Upper lobe of right lung (tissue), 1 donor: ENCODE results near the gene LMO7. TPM values are rescaled to one million over a fixed set of nuclear protein-coding genes. Genes with fewer than 3 reads are reported as not detected.

Experiments
- ATAC-seq: fragments of 200-7000 bp; cut with Tn5 transposase; one replicate; pipeline ENCODE4 v1.9.1; 2020; ENCODE audit warnings: mild to moderate bottlenecking, moderate library complexity
- DNase-seq: peaks from one replicate; pipeline ENCODE4 v3.0.0-alpha.2; 2020
- H3K27ac ChIP-seq: fragments of 200-600 bp; one replicate; pipeline ENCODE4 v1.8.0; 2022
- H3K27me3 ChIP-seq: fragments of 200-600 bp; one replicate; pipeline ENCODE4 v1.8.0; 2022; ENCODE audit warnings: mild to moderate bottlenecking
- H3K36me3 ChIP-seq: fragments of 200-600 bp; one replicate; pipeline ENCODE4 v1.8.0; 2022
- H3K4me1 ChIP-seq: fragments of 200-600 bp; one replicate; pipeline ENCODE4 v1.8.0; 2022
- H3K4me3 ChIP-seq: fragments of 200-600 bp; one replicate; pipeline ENCODE4 v1.8.0; 2022; ENCODE audit warnings: mild to moderate bottlenecking
- H3K9me3 ChIP-seq: fragments of 200-600 bp; one replicate; pipeline ENCODE4 v1.8.0; 2022
- intact Hi-C: fragments of 100-400 bp; cut with DNase I; formaldehyde crosslinking; loops from one replicate; pipeline ENCODE4 v1.11.0; 2022
- total RNA-seq: library from RNA; stranded (reverse); fragmentation: NEBNext Ultra II Directional; extraction: Animal tissue kit (Norgen Biotek cat#: 25700); gene quantifications from one replicate; pipeline ENCODE4 v1.2.1, GENCODE V29; 2021
- TF ChIP-seq, protein P1 (sequence below): fragments of 200-600 bp; IDR thresholded peaks from one replicate; pipeline ENCODE4 v1.8.0; 2022; ENCODE audit warnings: antibody characterized with exemption
- donor health status: DM: no; HTN: yes; CAD: no; lungs with severe emphysema.

Gene LMO7
- total RNA-seq, 1 donor from 2014 or later = 549 TPM

DNA sequence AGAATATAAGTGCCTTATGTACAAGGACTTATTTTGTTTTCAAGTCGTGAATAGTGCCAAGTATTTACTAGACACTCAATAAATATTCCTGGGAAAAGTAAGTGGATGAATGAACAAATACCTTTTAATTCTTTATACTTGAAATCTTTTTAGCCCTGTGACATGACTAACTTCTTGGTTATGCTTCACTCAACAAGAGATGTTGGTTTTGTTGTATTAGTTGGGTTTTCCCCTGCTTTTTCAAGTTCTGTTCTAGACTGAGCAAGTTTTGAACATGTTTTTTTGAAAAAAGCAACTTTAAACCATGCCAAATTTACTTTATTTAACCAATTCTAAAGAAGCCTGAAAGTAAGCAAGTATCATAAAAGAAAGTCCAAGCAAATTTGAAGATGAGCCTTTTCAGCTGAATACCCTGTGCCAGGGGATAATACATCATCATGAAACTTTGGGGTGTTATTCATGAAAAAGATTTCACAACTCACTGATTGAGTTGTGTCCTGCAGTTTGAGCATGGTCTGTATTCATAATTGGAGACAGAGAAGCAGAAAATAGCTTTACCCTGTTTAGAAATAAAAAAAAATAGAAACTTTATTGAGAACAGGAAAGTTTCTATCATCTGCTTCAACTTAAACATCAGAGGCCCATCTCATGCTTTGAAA, 11.1 kb downstream of the LMO7 start:
- H3K36me3 ChIP-seq = no peaks in the 10 kb centered on the region
- TF ChIP-seq, protein P1, sequence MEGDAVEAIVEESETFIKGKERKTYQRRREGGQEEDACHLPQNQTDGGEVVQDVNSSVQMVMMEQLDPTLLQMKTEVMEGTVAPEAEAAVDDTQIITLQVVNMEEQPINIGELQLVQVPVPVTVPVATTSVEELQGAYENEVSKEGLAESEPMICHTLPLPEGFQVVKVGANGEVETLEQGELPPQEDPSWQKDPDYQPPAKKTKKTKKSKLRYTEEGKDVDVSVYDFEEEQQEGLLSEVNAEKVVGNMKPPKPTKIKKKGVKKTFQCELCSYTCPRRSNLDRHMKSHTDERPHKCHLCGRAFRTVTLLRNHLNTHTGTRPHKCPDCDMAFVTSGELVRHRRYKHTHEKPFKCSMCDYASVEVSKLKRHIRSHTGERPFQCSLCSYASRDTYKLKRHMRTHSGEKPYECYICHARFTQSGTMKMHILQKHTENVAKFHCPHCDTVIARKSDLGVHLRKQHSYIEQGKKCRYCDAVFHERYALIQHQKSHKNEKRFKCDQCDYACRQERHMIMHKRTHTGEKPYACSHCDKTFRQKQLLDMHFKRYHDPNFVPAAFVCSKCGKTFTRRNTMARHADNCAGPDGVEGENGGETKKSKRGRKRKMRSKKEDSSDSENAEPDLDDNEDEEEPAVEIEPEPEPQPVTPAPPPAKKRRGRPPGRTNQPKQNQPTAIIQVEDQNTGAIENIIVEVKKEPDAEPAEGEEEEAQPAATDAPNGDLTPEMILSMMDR = no peak
- no peaks in the 10 kb centered on the region for H3K4me1 ChIP-seq
- intact Hi-C loops = no loop called here
- ATAC-seq (no peak), DNase-seq (no peak)
- no peak overlapping the region for H3K27ac ChIP-seq
- H3K27me3 ChIP-seq = no peaks in the 10 kb centered on the region
- H3K9me3 ChIP-seq = no peaks in the 10 kb centered on the region
- H3K4me3 ChIP-seq = no peak overlapping the region

DNA sequence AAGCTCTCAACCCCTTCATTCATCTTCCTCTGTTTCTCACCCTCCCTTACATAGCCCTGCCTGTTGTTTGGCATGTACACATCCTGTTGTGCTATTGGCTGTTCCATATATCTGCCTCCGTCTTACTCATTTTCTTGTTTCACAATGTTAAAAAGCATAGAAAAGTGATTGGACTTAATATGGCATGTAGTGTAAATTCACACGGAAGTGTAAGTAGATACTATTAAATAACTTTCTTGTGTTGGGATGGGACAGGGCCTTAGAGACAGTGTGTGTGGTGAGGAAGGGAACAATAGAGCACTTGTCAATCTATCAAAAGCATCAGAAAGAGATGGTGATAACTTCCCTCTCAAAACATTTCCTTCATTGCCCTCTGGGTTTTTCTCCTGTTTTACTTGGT, 12.3 kb downstream of the LMO7 start:
- H3K4me1 ChIP-seq = no peaks in the 10 kb centered on the region
- no peak overlapping the region for H3K27ac ChIP-seq
- DNase-seq (no peak), ATAC-seq (no peak)
- no peaks in the 10 kb centered on the region for H3K36me3 ChIP-seq
- TF ChIP-seq, protein P1 = no peak
- H3K27me3 ChIP-seq = no peaks in the 10 kb centered on the region
- no peak overlapping the region for H3K4me3 ChIP-seq
- intact Hi-C loops = no loop called here
- H3K9me3 ChIP-seq = no peaks in the 10 kb centered on the region

DNA sequence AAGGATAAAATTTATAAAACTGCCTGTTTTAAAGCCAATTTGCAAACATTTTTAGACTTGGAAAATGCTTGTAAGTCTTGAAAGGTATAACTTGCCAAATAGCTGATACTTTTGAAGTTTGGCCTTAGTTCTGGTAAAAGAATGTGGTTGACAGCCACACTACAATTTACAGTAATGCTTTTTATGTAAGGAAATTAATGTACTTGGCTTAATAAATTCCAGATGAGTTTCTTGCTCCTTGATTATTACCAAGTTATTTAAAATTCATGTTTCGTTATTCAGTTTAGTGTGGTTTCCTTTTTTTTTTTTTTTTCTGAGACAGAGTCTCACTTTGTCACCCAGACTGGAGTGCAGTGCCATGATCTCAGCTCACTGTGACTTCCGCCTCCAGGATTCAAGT, 14.9 kb downstream of the LMO7 start:
- Histone ChIP-seq H3K27ac (no peak overlapping the region), H3K4me1 (no peaks in the 10 kb centered on the region), H3K4me3 (no peak overlapping the region), H3K9me3 (no peaks in the 10 kb centered on the region), H3K27me3 (no peaks in the 10 kb centered on the region), H3K36me3 (no peaks in the 10 kb centered on the region)
- intact Hi-C loops = no loop called here
- TF ChIP-seq, protein P1 = no peak
- DNase-seq (no peak), ATAC-seq (no peak)

DNA sequence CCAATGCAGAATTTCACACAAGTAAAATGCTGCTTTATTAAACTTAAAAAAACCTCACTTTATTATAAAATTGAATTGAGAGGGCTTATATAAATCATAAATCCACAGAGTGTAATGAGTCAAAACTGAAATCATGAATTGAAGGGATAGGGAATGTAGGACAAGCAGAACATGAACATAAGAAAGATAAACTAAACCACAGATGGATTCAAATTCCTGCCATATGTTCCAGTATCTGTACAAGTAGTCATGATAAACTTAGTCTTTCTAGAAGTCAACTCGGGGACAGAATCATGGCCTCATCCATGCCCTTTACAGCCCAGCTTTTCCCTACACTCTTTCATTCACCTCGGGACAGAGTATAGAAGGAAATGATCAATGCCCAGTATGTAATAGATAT, 16.6 kb downstream of the LMO7 start:
- Histone ChIP-seq H3K27me3 (no peaks in the 10 kb centered on the region), H3K9me3 (no peaks in the 10 kb centered on the region), H3K4me3 (no peak overlapping the region), H3K4me1 (no peaks in the 10 kb centered on the region), H3K27ac (no peak overlapping the region), H3K36me3 (no peaks in the 10 kb centered on the region)
- intact Hi-C loops = no loop called here
- ATAC-seq (no peak), DNase-seq (no peak)
- TF ChIP-seq, protein P1 = no peak

DNA sequence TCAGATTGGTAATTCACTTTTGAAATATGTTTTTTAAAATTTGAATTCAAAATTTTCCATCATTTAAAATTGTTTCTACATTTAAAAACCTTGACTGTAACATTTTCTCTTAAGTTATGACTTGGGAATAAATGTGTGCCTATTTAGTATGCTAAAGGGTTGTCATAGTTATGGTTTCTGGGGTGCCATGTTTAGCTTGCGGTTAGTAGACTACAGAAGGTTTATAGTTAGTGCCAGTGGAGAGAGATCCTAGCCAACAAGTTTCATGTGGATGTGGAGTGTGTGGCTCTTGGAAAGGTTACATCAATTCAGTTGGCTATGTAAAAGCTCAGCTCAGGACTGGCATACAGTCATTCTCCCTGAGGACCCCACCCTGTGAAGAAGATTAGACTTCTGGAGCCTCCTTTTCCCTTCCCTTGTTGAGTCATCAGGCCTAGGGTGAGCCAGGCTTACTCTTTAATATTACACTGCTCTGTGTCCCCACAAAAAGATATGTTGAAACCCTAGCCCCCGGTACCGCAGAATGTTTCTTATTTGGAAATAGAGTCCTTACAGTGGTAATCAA, 20.4 kb downstream of the LMO7 start:
- Histone ChIP-seq H3K27ac (no peak overlapping the region), H3K4me1 (no peaks in the 10 kb centered on the region), H3K36me3 (no peaks in the 10 kb centered on the region), H3K9me3 (no peaks in the 10 kb centered on the region), H3K27me3 (no peaks in the 10 kb centered on the region), H3K4me3 (no peak overlapping the region)
- ATAC-seq = no peak
- no peak for DNase-seq
- intact Hi-C loops = no loop called here
- TF ChIP-seq, protein P1 = no peak

DNA sequence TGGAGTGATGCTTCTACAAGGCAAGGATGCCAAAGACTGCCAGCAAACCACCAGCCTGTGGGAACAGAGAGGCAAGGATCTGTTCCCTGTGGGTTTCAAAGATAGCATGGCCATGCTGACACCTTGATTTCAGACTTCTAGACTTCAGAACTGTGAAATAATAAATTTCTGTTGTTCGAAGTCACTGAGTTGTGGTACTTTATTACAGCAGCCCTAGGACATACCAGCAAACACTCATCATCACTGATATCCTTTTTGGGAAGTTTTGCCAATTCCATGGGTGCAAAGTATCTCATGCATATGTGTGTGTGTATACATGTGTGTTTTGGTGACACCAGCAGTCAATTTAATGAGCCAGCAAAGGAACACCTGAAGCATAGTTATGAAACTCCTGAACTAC, 21.0 kb downstream of the LMO7 start:
- Histone ChIP-seq H3K27ac (no peak overlapping the region), H3K4me3 (no peak overlapping the region), H3K27me3 (no peaks in the 10 kb centered on the region), H3K9me3 (no peaks in the 10 kb centered on the region), H3K36me3 (no peaks in the 10 kb centered on the region), H3K4me1 (no peaks in the 10 kb centered on the region)
- ATAC-seq (no peak), DNase-seq (no peak)
- intact Hi-C loops = no loop called here
- TF ChIP-seq, protein P1 = no peak
